SK-N-MC (cell line): ENCODE results near the gene MYO5B.

Experiments used
- EZH2 ChIP-seq: fragments of 200-600 bp; sonication (generic); IDR thresholded peaks from one replicate; pipeline ENCODE4 v1.6.1; 2017; ENCODE audit warnings: antibody characterized with exemption
- FOXP2 ChIP-seq: optimal IDR thresholded peaks from 2 replicates; pipeline ENCODE3; 2011; ENCODE audit warnings: mild to moderate bottlenecking, moderate library complexity; ENCODE audit not compliant: insufficient read depth; ENCODE audit errors: extremely low read length, control extremely low read depth
- POLR2AphosphoS5 ChIP-seq: IDR thresholded peaks from 2 replicates; pipeline ENCODE4 v1.6.1; 2012; ENCODE audit warnings: mild to moderate bottlenecking, low read depth, low read length, borderline replicate concordance

DNA sequence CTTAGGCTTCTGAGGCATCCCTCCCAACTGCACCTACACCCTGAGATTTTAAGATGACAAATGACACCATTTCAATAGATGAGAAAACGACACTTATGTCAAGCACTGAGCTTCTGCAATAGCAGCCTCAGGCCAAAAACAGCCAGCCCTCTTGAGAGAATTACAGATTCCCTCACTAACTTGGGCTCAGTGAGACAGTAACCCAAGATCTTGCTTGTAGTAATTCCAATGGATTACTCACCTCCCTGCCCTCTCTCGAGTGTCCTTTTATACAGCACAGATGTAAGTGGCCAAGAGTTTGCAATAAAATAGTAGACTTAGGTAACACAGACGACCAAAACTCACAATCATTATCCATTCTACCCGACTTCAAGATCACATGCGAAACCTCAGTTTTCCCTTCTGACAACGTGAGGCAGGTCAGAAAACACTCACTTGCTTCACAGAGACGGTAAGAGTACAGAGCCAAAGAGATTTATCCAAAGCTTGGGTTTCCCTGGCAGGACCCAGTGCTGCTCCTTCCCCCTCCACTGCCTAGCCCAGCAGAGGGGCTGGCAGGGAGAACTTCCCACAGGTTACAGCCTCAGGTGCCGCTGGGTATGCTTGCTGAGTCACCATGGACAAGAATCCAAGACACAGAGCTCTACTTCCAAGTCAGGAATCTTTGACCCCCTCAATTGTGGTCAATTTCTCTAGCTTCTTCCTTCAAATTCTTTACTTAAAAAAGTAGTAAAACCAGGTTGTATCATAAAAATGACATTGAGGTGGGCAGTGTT lies 181.4 kb downstream of the MYO5B start:
- TF ChIP-seq POLR2AphosphoS5, result no peak
- no peak for TF ChIP-seq EZH2
- no peak for TF ChIP-seq FOXP2
